GM19240 (cell line): ENCODE results near the gene HDDC3.
"Not testable (repeated sequence)": the region's sequence is repeated elsewhere in the genome, so short reads cannot be mapped to it uniquely, and the experiment has no call there.

Experiments
- DNase-seq: peaks from one replicate; pipeline ENCODE4 v3.0.0; 2011; ENCODE audit warnings: low spot score; ENCODE audit not compliant: insufficient read length

HDDC3 gene

GRCh38 chr15:90910441-90911301, 21.7 kb downstream of the HDDC3 start:
- DNase-seq, result no peak

GRCh38 chr15:90909976-90910375, 22.4 kb downstream of the HDDC3 start:
- no peak for DNase-seq

GRCh38 chr15:90909449-90909848, 22.9 kb downstream of the HDDC3 start:
- not testable (repeated sequence) for DNase-seq

GRCh38 chr15:90907838-90908507, 24.4 kb downstream of the HDDC3 start:
- no peak for DNase-seq

GRCh38 chr15:90907051-90907660, 25.2 kb downstream of the HDDC3 start:
- DNase-seq, result no peak

GRCh38 chr15:90906181-90906849, 26.0 kb downstream of the HDDC3 start:
- no peak for DNase-seq

- no peak for DNase-seq
Observed at GRCh38 chr15:90905306-90906180, 26.8 kb downstream of the HDDC3 start.

GRCh38 chr15:90904746-90905145, 27.6 kb downstream of the HDDC3 start:
- no peak for DNase-seq

GRCh38 chr15:90903733-90904536, 28.4 kb downstream of the HDDC3 start:
- DNase-seq, result no peak

GRCh38 chr15:90902840-90903732, 29.3 kb downstream of the HDDC3 start, which contains the start of gene MAN2A2:
TSS of gene MAN2A2 (plus strand) at chr15:90903302. CDS start at chr15:90904208, 906 bp downstream.
- peak; percentile 94 for DNase-seq

- peak; percentile 96 for DNase-seq
Observed at GRCh38 chr15:90902040-90902839, 30.1 kb downstream of the HDDC3 start.

GRCh38 chr15:90901175-90902039, 30.9 kb downstream of the HDDC3 start:
- DNase-seq, result no peak

- peak; percentile 60 for DNase-seq
Observed at GRCh38 chr15:90897131-90897655, 35.2 kb downstream of the HDDC3 start.

GRCh38 chr15:90895571-90896117, 36.7 kb downstream of the HDDC3 start:
- DNase-seq, result no peak

GRCh38 chr15:90893175-90894090, 38.9 kb downstream of the HDDC3 start:
- DNase-seq, result no peak
